Stomach (tissue), 4 donors: ENCODE data around the gene SEC14L6.

ENCODE experiments used
- CTCF ChIP-seq, 7 experiments: fragments of 450-650 bp in 4 of 7; fragments of 200-600 bp in 3 of 7; sonication (generic) in 3 of 7; IDR thresholded peaks; one replicate each; pipeline ENCODE4 v1.5.1; 2016 to 2019; ENCODE audit warnings: antibody characterized with exemption in 7 of 7, control low read depth in 2 of 7, mild to moderate bottlenecking in 1 of 7
- POLR2AphosphoS5 ChIP-seq, 3 donors: sonication (generic); formaldehyde crosslinking; IDR thresholded peaks; one replicate each; pipeline ENCODE4 v1.6.1; 2016; ENCODE audit warnings: antibody characterized with exemption in 3 of 3

- TF ChIP-seq POLR2AphosphoS5 (IDR thresholded peaks at IDR 0.05), result no peak
- TF ChIP-seq CTCF (IDR thresholded peaks at IDR 0.05), result no peak
Measured at GRCh38 chr22:30483169-30483568, 63.4 kb downstream of the SEC14L6 start.
